ENCODE data around the gene SLC5A6.

Gene SLC5A6

DNA sequence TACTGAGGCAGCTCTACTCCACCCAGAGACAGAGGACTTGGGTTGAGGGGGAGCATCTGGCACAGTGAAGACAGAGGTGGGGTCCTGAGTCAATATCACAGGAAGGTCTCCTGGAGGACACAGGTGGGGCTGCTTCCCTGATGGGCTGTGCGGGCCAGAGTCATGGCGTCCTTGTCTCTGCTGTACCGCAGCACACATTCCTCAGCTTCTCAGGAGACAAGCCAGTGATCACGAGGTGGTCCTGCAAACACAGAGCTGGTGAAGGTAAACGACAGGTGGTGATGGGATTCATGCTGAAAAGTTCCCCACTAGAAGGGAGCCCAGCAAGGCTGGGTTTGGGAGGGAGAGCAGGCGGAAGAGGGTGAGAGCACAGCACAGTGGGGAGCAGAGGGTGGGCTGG, 53.6 kb downstream of the SLC5A6 start:
- H3K4me3 ChIP-seq (ENCODE audit: low read depth, low read length): no peak overlapping the region
- TF ChIP-seq, protein P1, sequence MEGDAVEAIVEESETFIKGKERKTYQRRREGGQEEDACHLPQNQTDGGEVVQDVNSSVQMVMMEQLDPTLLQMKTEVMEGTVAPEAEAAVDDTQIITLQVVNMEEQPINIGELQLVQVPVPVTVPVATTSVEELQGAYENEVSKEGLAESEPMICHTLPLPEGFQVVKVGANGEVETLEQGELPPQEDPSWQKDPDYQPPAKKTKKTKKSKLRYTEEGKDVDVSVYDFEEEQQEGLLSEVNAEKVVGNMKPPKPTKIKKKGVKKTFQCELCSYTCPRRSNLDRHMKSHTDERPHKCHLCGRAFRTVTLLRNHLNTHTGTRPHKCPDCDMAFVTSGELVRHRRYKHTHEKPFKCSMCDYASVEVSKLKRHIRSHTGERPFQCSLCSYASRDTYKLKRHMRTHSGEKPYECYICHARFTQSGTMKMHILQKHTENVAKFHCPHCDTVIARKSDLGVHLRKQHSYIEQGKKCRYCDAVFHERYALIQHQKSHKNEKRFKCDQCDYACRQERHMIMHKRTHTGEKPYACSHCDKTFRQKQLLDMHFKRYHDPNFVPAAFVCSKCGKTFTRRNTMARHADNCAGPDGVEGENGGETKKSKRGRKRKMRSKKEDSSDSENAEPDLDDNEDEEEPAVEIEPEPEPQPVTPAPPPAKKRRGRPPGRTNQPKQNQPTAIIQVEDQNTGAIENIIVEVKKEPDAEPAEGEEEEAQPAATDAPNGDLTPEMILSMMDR (IDR thresholded peaks at IDR 0.05; ENCODE audit: low read depth, low read length): no peak

DNA sequence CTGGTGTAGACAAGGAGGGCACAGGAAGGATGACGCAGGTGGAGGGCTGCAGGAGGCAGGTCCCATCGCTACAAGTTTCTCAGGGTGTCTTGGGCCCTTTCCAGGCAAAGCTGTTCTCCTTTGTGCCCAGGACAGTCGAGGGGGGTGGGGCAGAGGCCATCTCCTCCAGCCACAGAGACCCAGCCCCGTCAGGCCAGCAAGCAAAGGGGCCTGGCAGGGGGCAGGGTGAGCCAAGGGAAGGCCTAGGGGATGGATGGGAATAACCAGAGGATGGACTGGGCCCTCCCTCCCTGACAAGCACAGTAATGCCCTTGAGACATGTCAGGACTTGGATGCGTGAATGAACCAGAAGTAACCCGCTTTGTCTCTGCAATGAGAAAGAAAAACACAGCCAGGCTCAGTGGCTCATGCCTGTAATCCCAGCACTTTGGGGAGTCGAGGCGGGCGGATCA, 57.0 kb downstream of the SLC5A6 start:
- no peak overlapping the region for H3K4me3 ChIP-seq (ENCODE audit: low read depth, low read length)
- TF ChIP-seq, protein P1 (IDR thresholded peaks at IDR 0.05; ENCODE audit: low read depth, low read length): no peak

DNA sequence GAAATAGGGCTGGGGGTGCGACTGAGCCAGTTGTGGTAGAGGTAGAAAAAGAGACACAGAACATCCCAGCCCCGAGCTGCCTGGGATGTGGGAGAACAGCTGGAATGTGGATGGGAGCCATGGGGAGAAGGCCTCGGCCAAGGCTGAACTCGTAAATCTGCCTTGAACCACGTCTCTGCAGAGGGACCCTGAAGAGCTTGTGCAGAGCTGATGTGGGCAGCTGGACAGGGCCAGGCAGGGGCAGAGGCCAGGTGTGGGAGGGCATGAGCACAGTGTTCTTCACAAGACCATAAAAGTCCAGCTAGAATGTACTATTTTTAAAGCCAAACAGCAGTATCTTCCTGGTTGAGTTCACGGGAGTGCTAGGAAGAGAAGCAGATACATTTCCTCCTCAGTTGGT, 57.6 kb downstream of the SLC5A6 start:
- H3K4me3 ChIP-seq (ENCODE audit: low read depth, low read length): no peak overlapping the region
- TF ChIP-seq, protein P1 (IDR thresholded peaks at IDR 0.05; ENCODE audit: low read depth, low read length): no peak

DNA sequence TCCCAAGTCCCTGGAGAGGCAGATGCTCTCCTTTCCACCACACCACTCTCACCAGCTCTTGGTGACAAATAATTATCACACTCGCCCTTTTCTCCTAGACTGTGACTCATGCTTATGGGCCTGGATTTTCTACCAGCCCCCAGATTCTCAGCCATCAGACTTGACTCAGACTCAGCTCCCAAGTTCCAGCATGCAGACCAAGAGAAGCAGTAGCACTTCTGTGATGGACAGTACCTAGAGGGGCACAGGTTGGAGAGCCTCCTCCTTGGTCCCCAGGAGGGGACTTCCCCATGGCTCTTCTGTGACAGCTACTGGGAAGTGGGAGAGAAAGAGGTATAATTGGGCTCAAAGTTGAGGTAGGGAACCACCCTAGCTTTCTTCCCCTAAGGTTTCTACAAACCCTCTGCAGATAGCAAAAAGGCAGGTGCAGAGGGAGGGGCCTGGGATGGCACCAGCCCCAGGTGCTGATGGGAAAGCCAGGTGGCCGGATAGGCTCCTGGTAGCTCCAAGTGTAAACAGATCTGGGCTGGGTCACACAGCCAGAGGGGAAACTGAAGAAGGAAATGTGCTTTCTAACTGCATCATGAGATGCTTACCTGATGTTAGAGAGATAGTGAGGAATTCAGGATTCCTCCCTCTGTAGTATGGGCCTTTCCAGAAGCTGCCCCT, 59.1 kb downstream of the SLC5A6 start:
- TF ChIP-seq, protein P1 (IDR thresholded peaks at IDR 0.05; ENCODE audit: low read depth, low read length): no peak

DNA sequence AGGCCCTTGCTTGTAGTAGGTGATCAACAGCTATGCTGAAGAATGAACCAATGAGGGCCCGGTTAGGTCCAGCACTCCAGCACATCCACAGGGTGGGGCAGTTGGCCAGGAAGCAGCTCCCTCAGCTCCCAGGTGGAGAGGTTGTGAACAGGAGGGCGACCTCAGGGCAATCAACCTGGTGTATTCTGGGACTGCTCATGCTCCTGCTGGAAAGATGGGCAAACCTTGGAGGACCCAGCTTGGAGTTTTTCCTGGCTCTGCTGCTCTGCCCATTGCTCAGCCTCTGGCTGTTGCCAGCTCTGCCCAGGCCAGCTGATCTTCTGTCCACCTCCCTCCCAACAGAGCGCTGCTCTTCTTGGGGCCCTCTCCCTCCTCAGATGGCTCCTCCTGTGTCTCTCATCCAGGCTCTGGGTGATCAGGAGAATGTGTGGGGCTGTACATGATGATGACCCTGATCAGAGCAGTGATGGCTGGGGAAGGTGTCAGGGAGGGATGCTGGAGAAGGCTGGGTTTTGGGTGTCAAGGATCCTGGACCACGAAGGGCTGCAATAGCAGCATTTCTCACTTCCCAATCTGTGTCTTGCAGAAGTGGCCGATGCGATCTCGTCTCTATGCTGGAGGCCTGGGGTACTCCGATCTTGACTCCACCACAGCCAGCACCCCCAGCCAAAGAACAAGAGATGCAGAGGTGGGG, 59.8 kb downstream of the SLC5A6 start:
- TF ChIP-seq, protein P1 (IDR thresholded peaks at IDR 0.05; ENCODE audit: low read depth, low read length): no peak
- H3K4me3 ChIP-seq (ENCODE audit: low read depth, low read length): no peak overlapping the region

More for the DNA sequence above, 59.1 kb downstream of the SLC5A6 start:
- H3K4me3 ChIP-seq (ENCODE audit: low read depth, low read length): no peak overlapping the region

DNA sequence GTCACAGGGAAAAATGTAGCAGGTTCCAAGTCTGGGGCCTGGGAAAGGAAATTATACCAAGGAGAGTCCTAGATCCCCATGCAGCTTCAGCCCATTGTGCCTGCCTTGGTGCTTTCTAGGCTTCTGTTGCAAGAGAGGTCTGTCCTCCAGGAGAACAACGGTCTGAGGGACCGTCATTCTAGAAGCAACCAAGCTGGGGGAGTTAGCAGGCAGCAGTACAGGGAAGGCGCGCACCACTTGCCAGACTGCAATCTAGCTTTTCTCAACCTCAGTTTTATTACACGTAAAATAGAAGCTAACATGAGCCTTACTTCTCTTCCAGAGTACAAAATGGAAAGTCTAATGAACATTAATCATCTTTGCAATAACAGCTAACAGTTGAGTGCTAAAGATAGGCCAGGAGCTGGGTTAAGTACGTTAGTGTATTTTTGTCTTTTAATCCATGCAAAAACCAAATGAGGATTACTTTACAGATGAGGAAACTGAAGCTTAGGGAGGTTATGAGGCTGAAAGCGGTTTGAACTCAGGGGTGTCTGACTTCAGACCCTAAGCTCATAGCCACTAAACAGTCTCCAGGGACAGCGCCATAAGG, 61.3 kb downstream of the SLC5A6 start:
- TF ChIP-seq, protein P1 (IDR thresholded peaks at IDR 0.05; ENCODE audit: low read depth, low read length): no peak
- no peak overlapping the region for H3K4me3 ChIP-seq (ENCODE audit: low read depth, low read length)
